H1 (cell line): ENCODE results near the gene CCDC93. TPM values are rescaled to one million over a fixed set of nuclear protein-coding genes. Genes with fewer than 3 reads are reported as not detected.

Source experiments
- EZH2 ChIP-seq: fragments of 200-600 bp; sonication (generic); IDR thresholded peaks from 2 replicates; pipeline ENCODE4 v1.7.1; 2012; ENCODE audit warnings: low read depth, mild to moderate bottlenecking, moderate library complexity, low read length, inconsistent platforms; ENCODE audit not compliant: severe bottlenecking
- JUND ChIP-seq: IDR thresholded peaks from 2 replicates; pipeline ENCODE4 v1.6.1; 2011; ENCODE audit warnings: mild to moderate bottlenecking, improper control_type of control experiment, low read length
- NANOG ChIP-seq: IDR thresholded peaks from 2 replicates; pipeline ENCODE4 v1.6.1; 2011; ENCODE audit warnings: low read length, low read depth, mild to moderate bottlenecking, inconsistent platforms; ENCODE audit not compliant: insufficient read depth, poor library complexity, severe bottlenecking
- NRF1 ChIP-seq: IDR thresholded peaks from 2 replicates; pipeline ENCODE4 v1.6.1; 2011; ENCODE audit warnings: mild to moderate bottlenecking, low read depth, low read length, improper control_type of control experiment
- SIRT6 ChIP-seq: IDR thresholded peaks from one replicate; pipeline ENCODE4 v1.7.1; 2012; ENCODE audit warnings: low read length, inconsistent platforms
- SIX5 ChIP-seq: IDR thresholded peaks from 2 replicates; pipeline ENCODE4 v1.6.1; 2011; ENCODE audit warnings: mild to moderate bottlenecking, low read depth, low read length
- SP4 ChIP-seq: IDR thresholded peaks from 2 replicates; pipeline ENCODE4 v1.6.1; 2012; ENCODE audit warnings: low read length, inconsistent platforms
- polyA plus RNA-seq, 7 experiments: library from polyadenylated mRNA; depleted of rRNA in 3 of 7; stranded (reverse) in 5 of 7; unstranded in 2 of 7; fragments of >200 nt in 5 of 7; fragments of 200-250 nt in 2 of 7; gene quantifications; 1 replicate in 5 of 7; 2 replicates in 1 of 7; 4 replicates in 1 of 7; pipeline versions ENCODE4 v1.2.1 to v1.2.3, GENCODE V29; 2011 to 2013; ENCODE audit warnings: missing spikeins in 2 of 7, mixed read lengths in 2 of 7
- total RNA-seq: library from RNA; stranded (reverse); fragmentation: NEBNext Ultra II Directional; extraction: Animal tissue kit (Norgen Biotek cat#: 25700); gene quantifications from 2 replicates; pipeline ENCODE4 v1.2.1, GENCODE V29; 2021

Gene CCDC93
- total and polyA plus RNA-seq, 2 of the 8 experiments (the other 6 are each of a cell fraction or from before 2014, with no cell fraction given) = 5.5 to 18.0 TPM

DNA sequence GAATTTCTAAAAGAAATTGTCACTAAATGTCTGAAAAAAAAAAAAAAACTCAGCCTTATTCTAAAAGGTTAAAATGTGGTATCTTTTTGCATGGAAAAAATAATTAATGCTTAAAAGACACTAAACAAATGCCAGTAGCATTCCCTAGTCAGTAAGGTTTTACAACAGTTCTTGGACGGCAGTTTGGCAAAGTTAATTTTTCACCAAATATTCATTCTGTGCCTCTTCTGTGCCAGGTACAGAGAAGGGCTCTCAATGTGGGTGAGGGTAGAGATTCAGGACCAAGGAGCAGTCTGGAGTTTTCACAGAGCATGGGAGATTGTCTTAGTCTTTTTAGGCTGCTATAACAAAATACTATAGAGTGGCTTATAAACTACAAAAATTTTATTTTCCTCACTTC is 6.0 kb upstream of the CCDC93 start (continued):
- TF ChIP-seq NANOG (no peak), NRF1 (no peak), SIX5 (no peak), SP4 (no peak), EZH2 (no peak), SIRT6 (no peak), JUND (no peak)
